ENCODE measurements around the gene FTCD. TPM values are rescaled to one million over a fixed set of nuclear protein-coding genes. Genes with fewer than 3 reads are reported as not detected.

Gene FTCD
- total and polyA plus RNA-seq, 2 of the 4 experiments (the other 2 are of a cell fraction): 0.55 TPM; not detected in 1

- Histone ChIP-seq H3K14ac (replicated peaks; ENCODE audit: low read depth, low read length) (no peak overlapping the region), H3K4me3 (ENCODE audit: insufficient read depth, low read depth, low read length) (no peak overlapping the region), H3K18ac (ENCODE audit: low read depth, low read length) (no peak overlapping the region), H2BK20ac (ENCODE audit: low read depth, low read length) (no peak overlapping the region), H2AFZ (replicated peaks; ENCODE audit: low read length, poor library complexity) (peak overlapping the region; percentile 32), H2BK15ac (ENCODE audit: low read depth, low read length) (no peak overlapping the region), H2BK5ac (ENCODE audit: low read depth, low read length, poor library complexity, severe bottlenecking) (no peak overlapping the region), H3K4me2 (ENCODE audit: low read depth, low read length) (no peak overlapping the region), H3K9me3 (ENCODE audit: control insufficient read depth, insufficient read depth, low read length) (no peaks in the 10 kb centered on the region), H3K9ac (ENCODE audit: low read depth, low read length) (no peak overlapping the region), H3K27ac (ENCODE audit: insufficient read depth, low read length) (no peak overlapping the region), H4K5ac (ENCODE audit: low read depth, low read length) (no peak overlapping the region), H2BK120ac (ENCODE audit: low read depth, low read length) (no peak overlapping the region), H4K8ac (ENCODE audit: low read depth in 2 of 2, low read length in 2 of 2) (no peak overlapping the region), H2AK5ac (ENCODE audit: low read depth, low read length) (no peak overlapping the region), H3K27me3 (ENCODE audit: control insufficient read depth, insufficient read depth, low read length) (no peaks in the 10 kb centered on the region), H3K23ac (ENCODE audit: low read depth, low read length) (no peak overlapping the region), H4K20me1 (ENCODE audit: insufficient read depth, low read length) (peaks cover 97% of the 10 kb centered on the region), H3K4ac (ENCODE audit: low read depth, low read length) (no peak overlapping the region), H3K9me1 (ENCODE audit: insufficient read depth, low read length) (peaks cover 9% of the 10 kb centered on the region; the same call in 1 of the 2 replicates), H2AK9ac (replicated peaks; ENCODE audit: low read depth, low read length, poor library complexity) (peak overlapping the region; percentile 84), H3K56ac (ENCODE audit: extremely low read depth, insufficient read depth, low read length) (no peak overlapping the region), H3K36me3 (ENCODE audit: control insufficient read depth, insufficient read depth, low read length) (peaks cover 79% of the 10 kb centered on the region), H3K79me1 (ENCODE audit: low read depth in 1 of 2, low read length in 2 of 2) (peaks cover 0 to 57% of the 10 kb centered on the region in 2 experiments; a peak in 3 of 4 replicates), H3K4me1 (ENCODE audit: control insufficient read depth, insufficient read depth, low read length) (no peaks in the 10 kb centered on the region), H4K91ac (ENCODE audit: insufficient read depth, low read depth, low read length) (no peak overlapping the region)
- dilution Hi-C loops (cut with HindIII; ENCODE audit: low sequenced_read_pairs, unreplicated experiment) (no loop called here), in situ Hi-C loops (cut with MboI; ENCODE audit: low sequenced_read_pairs) (no loop called here), intact Hi-C loops (cut with micrococcal nuclease) (no loop called here)
- POLR2A ChIA-PET (ENCODE audit: unreplicated experiment): no interaction called here
- WGBS, 2 experiments (ENCODE audit: extremely low coverage in 2 of 2, insufficient read length in 1 of 2): 95% methylated on average over 29 of the region's 45 CpGs; no CpG with 5 or more reads in 1 of the 2 experiments
- DNase-seq (no peak), ATAC-seq (ENCODE audit: low read depth) (no peak)
- TF ChIP-seq, protein P1, sequence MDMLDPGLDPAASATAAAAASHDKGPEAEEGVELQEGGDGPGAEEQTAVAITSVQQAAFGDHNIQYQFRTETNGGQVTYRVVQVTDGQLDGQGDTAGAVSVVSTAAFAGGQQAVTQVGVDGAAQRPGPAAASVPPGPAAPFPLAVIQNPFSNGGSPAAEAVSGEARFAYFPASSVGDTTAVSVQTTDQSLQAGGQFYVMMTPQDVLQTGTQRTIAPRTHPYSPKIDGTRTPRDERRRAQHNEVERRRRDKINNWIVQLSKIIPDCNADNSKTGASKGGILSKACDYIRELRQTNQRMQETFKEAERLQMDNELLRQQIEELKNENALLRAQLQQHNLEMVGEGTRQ (IDR thresholded peaks at IDR 0.05; ENCODE audit: low read depth, low read length): no peak
- TF ChIP-seq CTCF (conservative IDR thresholded peaks at IDR 0.05; ENCODE audit: low read depth, low read length): no peak
- TF ChIP-seq MAFK (IDR thresholded peaks at IDR 0.05; ENCODE audit: low read depth, low read length): no peak
- no peak for TF ChIP-seq RAD21 (IDR thresholded peaks at IDR 0.05; ENCODE audit: low read length)
- TF ChIP-seq RFX5 (IDR thresholded peaks at IDR 0.05; ENCODE audit: low read depth, low read length): no peak
- no peak for TF ChIP-seq NFE2L2 (IDR thresholded peaks at IDR 0.05; ENCODE audit: low read depth, low read length)
- TF ChIP-seq CEBPB (IDR thresholded peaks at IDR 0.05; ENCODE audit: low read depth, low read length): no peak
- no peak for TF ChIP-seq SMC3 (IDR thresholded peaks at IDR 0.05; ENCODE audit: low read depth, low read length)
- TF ChIP-seq FOS (IDR thresholded peaks at IDR 0.05; ENCODE audit: low read depth, low read length): no peak
- TF ChIP-seq MXI1 (IDR thresholded peaks at IDR 0.05; ENCODE audit: borderline replicate concordance, low read depth, low read length): no peak
- no peak for TF ChIP-seq RCOR1 (IDR thresholded peaks at IDR 0.05; ENCODE audit: insufficient replicate concordance, low read length)
- TF ChIP-seq BHLHE40 (IDR thresholded peaks at IDR 0.05; ENCODE audit: low read depth, low read length): no peak
- TF ChIP-seq MAZ (IDR thresholded peaks at IDR 0.05; ENCODE audit: borderline replicate concordance, low read depth, low read length): no peak
- no peak for TF ChIP-seq CHD1 (IDR thresholded peaks at IDR 0.05; ENCODE audit: low read depth, low read length)
- TF ChIP-seq POLR2A (IDR thresholded peaks at IDR 0.05; ENCODE audit: low read depth, low read length): no peak
- TF ChIP-seq, protein P2, sequence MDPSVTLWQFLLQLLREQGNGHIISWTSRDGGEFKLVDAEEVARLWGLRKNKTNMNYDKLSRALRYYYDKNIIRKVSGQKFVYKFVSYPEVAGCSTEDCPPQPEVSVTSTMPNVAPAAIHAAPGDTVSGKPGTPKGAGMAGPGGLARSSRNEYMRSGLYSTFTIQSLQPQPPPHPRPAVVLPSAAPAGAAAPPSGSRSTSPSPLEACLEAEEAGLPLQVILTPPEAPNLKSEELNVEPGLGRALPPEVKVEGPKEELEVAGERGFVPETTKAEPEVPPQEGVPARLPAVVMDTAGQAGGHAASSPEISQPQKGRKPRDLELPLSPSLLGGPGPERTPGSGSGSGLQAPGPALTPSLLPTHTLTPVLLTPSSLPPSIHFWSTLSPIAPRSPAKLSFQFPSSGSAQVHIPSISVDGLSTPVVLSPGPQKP (IDR thresholded peaks at IDR 0.05; ENCODE audit: borderline replicate concordance, low read depth, low read length): no peak
- CTCF ChIA-PET: interaction anchor here (0.5 kb wide), 1 partner anchor 30 kb away, joined by 3 read pairs; no protein-coding TSS in a partner anchor
- no TSS peak for BruUV-seq (replicated peaks)
Measured at GRCh38 chr21:46128933-46129571, 26.3 kb downstream of the FTCD start.
